Testis (tissue), 3 donors: ENCODE data around the gene PNMA8B. TPM values are rescaled to one million over a fixed set of nuclear protein-coding genes. Genes with fewer than 3 reads are reported as not detected.
"Not testable (repeated sequence)": the region's sequence is repeated elsewhere in the genome, so short reads cannot be mapped to it uniquely, and the experiment has no call there.

Source experiments
- DNase-seq: peaks from one replicate; pipeline ENCODE4 v3.0.0-alpha.2; 2019
- H3K27ac ChIP-seq, 2 donors: fragments of 200-600 bp; sonication (generic); one replicate each; pipeline ENCODE4 v1.5.1; 2019
- H3K27me3 ChIP-seq: fragments of 200-600 bp; sonication (generic); one replicate; pipeline ENCODE4 v1.5.1; 2019
- H3K36me3 ChIP-seq: fragments of 200-600 bp; sonication (generic); one replicate; pipeline ENCODE4 v1.5.1; 2017; ENCODE audit warnings: low read depth; ENCODE audit errors: missing control alignments
- H3K4me1 ChIP-seq: fragments of 200-600 bp; sonication (generic); one replicate; pipeline ENCODE4 v1.5.1; 2019
- H3K4me3 ChIP-seq, 2 donors: fragments of 200-600 bp; sonication (generic); one replicate each; pipeline ENCODE4 v1.5.1; 2017 to 2019
- H3K9me3 ChIP-seq: fragments of 200-600 bp; sonication (generic); one replicate; pipeline ENCODE4 v1.5.1; 2017
- CTCF ChIP-seq, 3 experiments: fragments of 450-650 bp in 2 of 3; fragments of 200-600 bp in 1 of 3; sonication (generic) in 1 of 3; IDR thresholded peaks; one replicate each; pipeline ENCODE4 v1.5.1; 2016 to 2019; ENCODE audit warnings: antibody characterized with exemption in 3 of 3, mild to moderate bottlenecking in 2 of 3, moderate library complexity in 1 of 3
- POLR2A ChIP-seq: fragments of 450-650 bp; IDR thresholded peaks from one replicate; pipeline ENCODE4 v1.6.1; 2017; ENCODE audit warnings: antibody characterized with exemption, mild to moderate bottlenecking, moderate library complexity
- WGBS, 2 donors: methylation state at CpG; one replicate each; pipeline ENCODE4 v1.1.5; 2018; 5-methylcytosine and 5-hydroxymethylcytosine counted together
- intact Hi-C: fragments of 100-400 bp; cut with DNase I; formaldehyde crosslinking; loops from one replicate; pipeline ENCODE4 v1.15.1; 2023; ENCODE audit warnings: low total_unique reads
- polyA plus RNA-seq: library from polyadenylated mRNA; stranded (reverse); fragments of 350-450 nt; fragmentation: Illumina TruSeq; extraction: RNeasy Lipid Tissue Mini Kit (QIAGEN cat#74804); gene quantifications from one replicate; pipeline ENCODE4 v1.2.3, GENCODE V29; 2014; ENCODE audit warnings: low read depth, low replicate concordance; ENCODE audit not compliant: insufficient read depth
- total RNA-seq, 2 donors: library from RNA; depleted of rRNA; stranded (reverse); fragments of >200 nt; gene quantifications; one replicate each; pipeline ENCODE4 v1.2.3, GENCODE V29; 2016

The PNMA8B gene
- total and polyA plus RNA-seq, 3 donors from 2014 or later = 1.6 to 3.1 (median 3.1) TPM

- no peak for TF ChIP-seq CTCF (IDR thresholded peaks at IDR 0.05)
- no peak for TF ChIP-seq POLR2A
- intact Hi-C loops = no loop called here
- no peaks in the 10 kb centered on the region for H3K9me3 ChIP-seq
- H3K4me1 ChIP-seq = no peaks in the 10 kb centered on the region
- no peak for DNase-seq
- H3K36me3 ChIP-seq = no peaks in the 10 kb centered on the region
- WGBS, 2 donors = 76 to 80% methylated on average over 17 of the region's 17 CpGs
- H3K4me3 ChIP-seq = no peak overlapping the region
- H3K27ac ChIP-seq = no peak overlapping the region
- H3K27me3 ChIP-seq = no peaks in the 10 kb centered on the region
These were observed 8.3 kb upstream of the PNMA8B start for GRCh38 chr19:46503848-46504453.

GRCh38 chr19:46502891-46503290 is 7.2 kb upstream of the PNMA8B start:
- Histone ChIP-seq H3K36me3 (no peaks in the 10 kb centered on the region), H3K9me3 (no peaks in the 10 kb centered on the region), H3K4me3 (no peak overlapping the region), H3K27ac (no peak overlapping the region), H3K4me1 (no peaks in the 10 kb centered on the region), H3K27me3 (no peaks in the 10 kb centered on the region)
- TF ChIP-seq CTCF (IDR thresholded peaks at IDR 0.05) = no peak
- no peak for TF ChIP-seq POLR2A
- no peak for DNase-seq
- 79 to 86% methylated on average over 5 of the region's 5 CpGs for WGBS, 2 donors
- intact Hi-C loops = no loop called here

GRCh38 chr19:46499692-46500091 is 4.0 kb upstream of the PNMA8B start:
- Histone ChIP-seq H3K4me3 (no peak overlapping the region), H3K9me3 (no peaks in the 10 kb centered on the region), H3K27ac (no peak overlapping the region), H3K4me1 (peaks cover 6% of the 10 kb centered on the region), H3K27me3 (no peaks in the 10 kb centered on the region), H3K36me3 (no peaks in the 10 kb centered on the region)
- TF ChIP-seq POLR2A (no peak), CTCF (IDR thresholded peaks at IDR 0.05) (no peak)
- no peak for DNase-seq
- WGBS, 2 donors = 82 to 88% methylated on average over 4 of the region's 4 CpGs
- intact Hi-C loops = loop anchor here (10.0 kb wide), 1 partner anchor 215 kb away; no protein-coding TSS in a partner anchor

- no peaks in the 10 kb centered on the region for H3K36me3 ChIP-seq
- H3K4me3 ChIP-seq = no peak overlapping the region
- no peak overlapping the region for H3K27ac ChIP-seq
- WGBS, 2 donors = 84 to 87% methylated on average over 8 of the region's 8 CpGs
- intact Hi-C loops = loop anchor here (10.0 kb wide), 1 partner anchor 213 kb away; no protein-coding TSS in a partner anchor
- TF ChIP-seq POLR2A (no peak), CTCF (IDR thresholded peaks at IDR 0.05) (no peak)
- H3K9me3 ChIP-seq = no peaks in the 10 kb centered on the region
- H3K4me1 ChIP-seq = peaks cover 10% of the 10 kb centered on the region
- no peaks in the 10 kb centered on the region for H3K27me3 ChIP-seq
- no peak for DNase-seq
These were observed 2.1 kb upstream of the PNMA8B start for GRCh38 chr19:46497773-46498172.

GRCh38 chr19:46496886-46497285 is 1.2 kb upstream of the PNMA8B start:
- peaks cover 19% of the 10 kb centered on the region for H3K4me1 ChIP-seq
- not testable (repeated sequence) for H3K4me3 ChIP-seq, H3K9me3 ChIP-seq, DNase-seq, H3K27ac ChIP-seq, H3K27me3 ChIP-seq, H3K36me3 ChIP-seq
- 89% methylated on average over 4 of the region's 4 CpGs for WGBS, 2 donors
- intact Hi-C loops = loop anchor here (10.0 kb wide), 1 partner anchor 212 kb away; no protein-coding TSS in a partner anchor
